ENCODE measurements around the gene FAM3B.
"Not testable (repeated sequence)": the region's sequence is repeated elsewhere in the genome, so short reads cannot be mapped to it uniquely, and the experiment has no call there.

Gene FAM3B, protein sequence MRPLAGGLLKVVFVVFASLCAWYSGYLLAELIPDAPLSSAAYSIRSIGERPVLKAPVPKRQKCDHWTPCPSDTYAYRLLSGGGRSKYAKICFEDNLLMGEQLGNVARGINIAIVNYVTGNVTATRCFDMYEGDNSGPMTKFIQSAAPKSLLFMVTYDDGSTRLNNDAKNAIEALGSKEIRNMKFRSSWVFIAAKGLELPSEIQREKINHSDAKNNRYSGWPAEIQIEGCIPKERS

DNA sequence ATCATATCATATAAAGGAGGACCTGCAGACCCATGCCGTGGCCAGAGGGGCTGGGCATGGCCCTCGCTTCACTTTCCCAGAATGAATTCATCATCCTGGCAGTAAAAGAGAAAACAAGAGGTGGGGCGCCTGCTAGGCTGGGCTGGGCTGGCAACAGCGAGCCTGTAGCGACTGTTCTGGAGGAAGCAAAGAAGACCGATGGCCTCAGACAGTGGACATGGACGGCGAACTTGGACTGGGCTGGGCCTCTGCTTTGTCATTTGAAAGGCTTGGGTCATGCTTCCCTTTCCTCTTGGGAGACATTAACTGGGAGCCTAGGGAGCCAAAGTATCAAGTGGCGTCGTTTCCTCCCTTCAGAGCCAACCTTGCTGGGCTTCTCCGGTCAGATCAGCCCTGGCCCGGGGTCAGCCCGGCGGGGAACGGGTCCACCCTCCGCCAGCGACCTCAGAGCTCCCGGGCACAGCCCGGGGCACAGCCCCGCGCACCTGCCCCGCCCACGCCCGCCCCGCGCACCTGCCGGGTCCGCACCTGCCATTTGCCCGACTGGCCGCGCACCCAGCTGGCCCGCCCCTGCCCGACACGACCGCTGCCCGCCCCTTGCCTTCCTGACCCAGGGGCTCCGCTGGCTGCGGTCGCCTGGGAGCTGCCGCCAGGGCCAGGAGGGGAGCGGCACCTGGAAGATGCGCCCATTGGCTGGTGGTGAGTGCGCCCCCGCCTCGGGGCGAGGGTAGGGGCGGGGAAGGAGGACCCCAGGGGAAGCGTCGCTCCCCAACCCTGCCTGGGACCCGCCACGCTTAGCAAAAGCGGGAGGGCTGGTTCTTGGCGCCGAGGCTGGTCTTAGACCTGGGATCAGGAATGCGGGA is at the start of gene FAM3B:
FAM3B (plus strand) TSS at position 602 of the 863 bp plus-strand sequence; CDS start at position 681, 79 bp downstream.
- peak within 1 kb of the TSS; percentile 34 for H3K4me3 ChIP-seq (ENCODE audit: low read depth, low read length)

DNA sequence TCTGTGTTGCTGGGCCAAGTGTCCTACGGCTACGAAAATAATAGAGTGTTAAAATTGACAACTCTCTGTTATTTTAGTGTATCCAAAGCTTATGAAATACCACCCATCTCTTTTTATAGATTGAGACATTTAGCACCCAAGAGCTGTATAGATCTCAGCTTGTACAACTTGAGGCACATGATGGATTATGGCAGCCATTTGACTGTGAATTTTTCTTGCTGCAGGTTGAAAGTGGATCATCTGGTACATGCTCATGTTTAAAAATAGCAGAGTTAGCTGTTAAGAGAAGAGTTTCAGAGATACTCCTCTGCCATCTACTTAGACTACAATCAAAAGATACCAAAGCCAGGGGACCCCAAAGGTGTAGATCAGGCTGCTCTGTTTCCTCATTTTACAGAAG is 49.3 kb upstream of the FAM3B start:
- H3K4me3 ChIP-seq (ENCODE audit: low read depth, low read length), result no peak overlapping the region

DNA sequence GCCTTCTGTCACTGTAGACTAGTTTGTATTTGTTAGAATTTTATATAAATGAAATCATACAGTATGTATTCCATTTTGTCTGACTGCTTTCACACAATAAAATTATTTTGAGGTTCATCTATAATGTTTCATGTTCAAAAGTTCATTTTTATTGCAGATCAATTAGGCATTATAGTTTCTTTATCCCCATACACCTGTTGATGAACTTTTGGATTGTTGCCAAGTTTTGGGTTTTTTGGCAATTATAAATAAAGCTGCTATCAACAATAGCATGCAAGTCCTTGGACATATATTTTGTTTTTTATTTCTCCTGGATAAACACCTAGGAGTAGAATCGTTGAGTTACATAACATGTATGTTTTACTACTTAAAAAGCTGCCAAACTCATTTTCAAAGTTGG is 47.1 kb upstream of the FAM3B start:
- no peak overlapping the region for H3K4me3 ChIP-seq (ENCODE audit: low read depth, low read length)

DNA sequence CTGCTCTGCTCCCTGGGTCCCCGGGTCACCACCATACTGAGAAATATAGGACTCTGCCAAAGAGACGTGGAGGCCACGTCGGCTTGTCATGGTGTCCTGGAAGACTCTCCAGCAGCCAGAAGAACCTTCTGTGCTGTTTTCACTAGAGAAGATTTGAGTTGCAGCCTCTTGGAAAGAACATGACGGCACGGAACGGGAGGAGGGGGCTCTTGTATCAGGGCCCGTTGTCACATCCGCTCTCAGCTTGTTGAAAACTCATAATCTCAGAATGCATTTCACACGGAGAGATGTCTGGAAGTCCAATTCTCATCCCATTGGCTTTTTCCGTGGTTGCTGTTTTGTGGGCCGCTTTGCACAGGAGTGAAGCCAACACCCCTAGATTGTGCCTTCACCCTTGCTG is 39.4 kb upstream of the FAM3B start:
- H3K4me3 ChIP-seq (ENCODE audit: low read depth, low read length), result no peak overlapping the region

DNA sequence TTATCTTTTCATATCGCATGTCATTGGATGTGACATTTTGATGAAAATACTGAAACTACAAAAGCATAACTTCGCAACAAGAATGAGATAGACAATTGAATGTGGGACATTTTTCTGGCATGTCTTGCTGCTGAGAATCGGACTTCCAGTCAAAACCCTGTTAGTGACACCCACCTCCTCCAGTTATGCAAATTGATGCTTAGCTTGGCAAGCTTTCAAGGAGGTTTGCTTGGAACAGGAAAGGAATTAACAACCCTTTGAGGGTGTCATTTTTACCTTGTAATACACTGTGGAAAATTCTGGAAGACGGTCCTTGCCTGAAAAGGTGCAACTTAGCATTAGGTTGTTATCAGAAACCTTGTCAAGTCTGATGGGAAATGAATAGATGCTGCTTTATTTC is 38.8 kb upstream of the FAM3B start:
- no peak overlapping the region for H3K4me3 ChIP-seq (ENCODE audit: low read depth, low read length)

DNA sequence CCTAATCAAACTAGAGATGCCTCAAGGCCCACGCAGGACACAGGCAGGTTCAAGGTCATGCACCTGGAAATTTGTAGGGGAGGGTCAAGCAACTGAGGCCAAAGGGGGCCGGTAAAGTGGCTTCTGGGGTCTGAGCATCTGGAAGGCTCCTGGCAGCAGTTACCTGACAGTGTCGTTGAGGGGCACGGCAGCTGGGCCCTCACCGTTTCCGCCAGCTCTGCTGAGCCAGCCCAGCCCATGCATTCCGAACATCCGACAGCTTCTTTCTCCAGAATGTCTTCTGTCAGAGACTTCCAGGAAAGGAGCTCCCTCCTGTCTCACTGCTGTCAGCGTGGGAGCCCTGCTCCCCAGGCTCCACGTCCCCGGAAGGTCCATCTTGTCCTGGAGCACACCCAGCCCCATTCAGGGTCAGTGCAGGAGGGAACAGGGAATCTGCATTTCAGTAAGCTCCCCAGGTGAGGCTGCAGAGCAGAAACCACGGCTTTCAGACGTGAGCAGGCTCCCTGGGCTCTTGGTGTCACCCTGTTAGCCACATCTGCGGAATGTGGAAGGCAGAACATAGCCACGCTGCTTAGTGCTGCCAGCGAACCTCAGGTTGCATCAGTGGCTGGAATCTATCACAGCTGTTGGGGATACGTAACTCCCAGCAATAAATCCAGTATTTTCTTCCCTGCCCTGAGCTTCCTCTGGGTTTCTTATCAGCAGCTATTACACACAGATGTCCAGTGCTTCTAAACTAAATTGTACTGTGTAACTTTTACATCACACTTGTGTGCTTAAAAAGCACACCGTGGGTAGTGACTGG is 36.3 kb upstream of the FAM3B start:
- H3K4me3 ChIP-seq (ENCODE audit: low read depth, low read length), result no peak overlapping the region

DNA sequence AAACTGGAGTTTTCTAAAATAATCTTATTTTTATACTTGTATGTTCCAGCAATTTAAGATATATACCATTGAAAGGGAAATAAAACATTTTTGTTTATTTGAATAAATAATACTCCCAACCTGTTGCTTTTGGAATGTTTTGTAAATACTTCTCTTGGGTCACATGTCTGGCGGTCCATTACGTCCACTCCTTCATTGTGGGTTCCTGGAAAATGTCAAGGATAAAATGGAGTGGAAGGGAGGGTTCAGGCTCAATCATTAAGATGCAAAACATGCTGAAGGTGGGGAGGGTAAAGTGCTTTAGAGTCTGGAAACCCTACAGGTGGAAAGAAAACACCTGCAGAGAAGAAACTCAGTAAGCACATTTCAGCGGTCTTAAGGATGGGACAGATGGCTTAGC is 34.2 kb upstream of the FAM3B start:
- no peak overlapping the region for H3K4me3 ChIP-seq (ENCODE audit: low read depth, low read length)

DNA sequence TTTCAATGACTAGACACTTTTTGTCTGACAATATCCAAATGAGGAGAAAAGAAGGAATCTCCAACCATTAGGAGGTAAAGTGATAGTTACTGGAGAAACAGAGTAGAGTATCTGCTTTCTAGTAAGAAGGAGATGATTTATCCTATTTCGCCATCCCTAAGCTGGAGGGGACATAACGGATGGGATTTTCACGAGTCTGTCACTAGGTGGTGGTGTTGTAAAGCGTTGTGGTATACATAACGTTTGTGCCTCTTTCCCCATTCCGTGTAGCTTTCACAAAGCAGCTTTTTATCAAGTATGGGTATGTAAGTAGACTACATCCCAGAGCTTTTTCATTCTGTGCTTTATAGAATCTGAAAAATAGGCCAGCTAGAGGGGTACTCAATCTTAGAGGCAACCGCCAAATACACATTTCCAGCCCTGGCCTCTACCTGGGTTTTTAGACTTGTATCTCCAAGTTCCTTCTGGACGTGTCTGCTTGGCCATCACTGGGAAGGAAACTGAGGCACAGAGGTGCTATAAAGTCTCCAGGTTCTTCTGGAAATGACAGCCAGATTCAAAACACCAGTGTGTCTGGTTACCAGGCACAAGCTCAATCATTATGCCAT is 33.3 kb upstream of the FAM3B start:
- no peak overlapping the region for H3K4me3 ChIP-seq (ENCODE audit: low read depth, low read length)

DNA sequence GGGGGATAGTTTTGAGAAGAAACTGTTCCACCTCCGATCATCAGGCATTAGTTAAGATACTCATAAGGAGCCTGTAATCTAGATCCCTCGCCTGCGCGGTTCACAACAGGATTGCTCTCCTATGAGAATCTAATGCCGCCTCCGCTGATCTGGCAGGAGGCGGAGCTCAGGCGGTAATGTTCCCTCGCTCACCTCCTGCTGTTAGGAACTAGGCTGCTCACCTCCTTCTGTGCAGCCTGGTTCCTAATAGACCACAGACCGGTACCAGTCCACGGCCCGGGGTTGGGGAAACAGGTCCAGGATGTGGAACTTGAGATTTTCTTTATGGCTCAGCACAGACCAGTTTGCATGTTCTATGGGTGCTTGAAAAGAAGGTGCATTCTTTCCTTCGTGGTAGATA is 27.2 kb upstream of the FAM3B start:
- H3K4me3 ChIP-seq (ENCODE audit: low read depth, low read length), result no peak overlapping the region

DNA sequence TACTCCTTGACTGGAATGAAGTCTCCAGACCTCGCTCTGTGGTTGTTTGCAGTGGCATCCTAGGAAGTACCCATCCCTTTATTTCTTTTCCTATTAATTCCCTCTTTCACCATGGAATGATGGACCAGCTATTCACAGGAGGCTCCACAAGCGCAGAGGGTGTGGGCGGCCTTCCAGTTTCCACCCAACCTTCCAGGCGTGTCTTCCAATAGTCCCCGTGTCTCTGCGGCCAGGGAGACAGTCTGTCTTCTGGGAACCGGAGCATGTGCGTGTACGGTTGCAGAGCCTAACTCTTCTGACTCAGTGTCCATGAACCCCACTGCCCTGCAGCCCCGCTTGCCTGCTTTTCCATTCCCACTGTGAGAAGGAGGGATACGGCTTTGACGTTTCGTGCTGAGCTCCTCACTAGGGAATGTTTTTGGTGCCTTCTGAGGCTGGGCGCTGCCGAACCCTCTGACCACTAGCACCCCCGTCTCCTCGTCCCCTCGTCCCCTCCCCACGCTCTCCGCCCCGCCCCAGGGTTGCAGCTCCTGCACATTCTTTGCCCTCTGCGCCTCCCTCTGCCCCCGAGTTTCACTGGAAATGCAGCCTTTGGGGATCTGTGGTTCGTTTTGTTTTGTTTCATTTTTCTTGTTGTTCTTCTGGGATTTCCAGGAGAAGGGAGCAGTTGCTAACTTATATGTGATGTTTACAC is 26.3 kb upstream of the FAM3B start:
- no peak overlapping the region for H3K4me3 ChIP-seq (ENCODE audit: low read depth, low read length)

DNA sequence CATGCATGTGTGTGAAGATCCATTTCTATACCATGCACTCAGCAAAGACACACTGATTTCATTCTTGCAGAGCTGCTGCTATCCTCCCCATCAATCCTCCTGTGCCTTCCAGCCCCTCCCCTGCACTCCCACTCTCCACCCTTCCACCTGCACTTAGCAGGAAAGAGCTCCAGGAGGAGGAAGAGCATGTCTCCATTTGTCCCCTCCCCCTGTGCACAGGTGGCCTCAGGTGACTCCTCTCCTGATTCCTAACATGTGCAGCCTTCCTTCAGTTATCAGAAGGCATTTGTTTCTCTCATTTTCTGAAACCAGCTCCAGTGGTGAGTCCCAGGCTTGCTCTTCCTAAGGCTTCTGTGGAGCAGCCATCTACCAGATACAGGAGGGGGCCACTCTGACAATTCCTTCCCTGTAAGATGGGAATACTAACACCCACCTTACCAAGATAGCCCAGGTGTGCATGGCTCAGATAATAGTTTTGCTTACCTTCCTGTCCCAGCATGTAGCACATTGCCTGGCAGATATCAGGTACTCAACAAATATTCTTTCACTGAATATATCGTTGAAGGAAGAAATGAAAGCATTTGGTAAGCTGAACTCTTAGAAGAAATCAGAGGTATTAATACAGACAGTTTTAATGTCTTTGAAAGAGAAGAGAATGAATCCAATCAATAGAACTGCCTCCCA is 21.9 kb upstream of the FAM3B start:
- no peak overlapping the region for H3K4me3 ChIP-seq (ENCODE audit: low read depth, low read length)

DNA sequence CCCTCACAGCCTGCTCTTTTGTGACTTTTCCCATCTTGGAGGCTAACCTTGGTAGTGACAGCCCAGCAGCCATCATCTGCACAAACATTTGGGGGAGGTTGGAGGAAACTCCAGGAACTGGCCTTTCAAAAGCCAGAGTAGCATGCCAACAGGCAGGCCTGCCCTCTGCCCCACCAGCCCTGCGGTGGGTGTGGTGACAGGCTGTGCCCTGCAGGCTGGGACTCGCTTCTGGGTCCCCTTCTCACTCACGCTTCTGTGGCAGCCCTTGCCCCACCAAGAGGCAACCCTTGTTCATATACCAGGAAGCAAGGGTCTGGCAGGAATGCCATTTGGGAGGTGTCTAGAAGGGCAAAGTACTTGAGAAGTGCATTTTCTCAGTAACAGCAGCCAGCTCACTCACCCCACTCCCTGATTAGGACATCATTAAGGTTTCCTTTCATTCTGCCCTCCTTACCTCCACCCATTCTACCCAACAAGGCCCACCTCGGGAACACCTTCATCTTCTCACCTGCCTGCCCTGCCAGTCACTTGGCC is 20.8 kb upstream of the FAM3B start:
- no peak overlapping the region for H3K4me3 ChIP-seq (ENCODE audit: low read depth, low read length)

DNA sequence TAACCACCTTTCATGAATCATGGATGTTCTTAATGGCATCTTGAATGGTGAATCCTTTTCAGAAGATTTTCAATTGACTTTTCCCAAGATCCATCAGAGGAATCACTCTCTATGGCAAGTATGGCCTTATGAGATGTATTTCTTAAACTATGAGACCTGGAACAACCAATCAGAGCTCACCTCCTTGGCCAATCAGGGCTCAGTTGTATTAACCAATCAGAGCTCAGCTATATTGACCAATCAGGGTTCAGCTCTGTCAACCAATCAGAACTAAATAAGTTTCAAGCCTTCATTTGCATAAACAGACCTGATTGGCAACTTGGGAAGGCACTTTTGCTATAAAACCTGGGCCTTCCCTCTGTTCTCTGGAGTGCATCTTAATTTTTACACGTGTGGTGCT is 13.6 kb upstream of the FAM3B start:
- no peak overlapping the region for H3K4me3 ChIP-seq (ENCODE audit: low read depth, low read length)

DNA sequence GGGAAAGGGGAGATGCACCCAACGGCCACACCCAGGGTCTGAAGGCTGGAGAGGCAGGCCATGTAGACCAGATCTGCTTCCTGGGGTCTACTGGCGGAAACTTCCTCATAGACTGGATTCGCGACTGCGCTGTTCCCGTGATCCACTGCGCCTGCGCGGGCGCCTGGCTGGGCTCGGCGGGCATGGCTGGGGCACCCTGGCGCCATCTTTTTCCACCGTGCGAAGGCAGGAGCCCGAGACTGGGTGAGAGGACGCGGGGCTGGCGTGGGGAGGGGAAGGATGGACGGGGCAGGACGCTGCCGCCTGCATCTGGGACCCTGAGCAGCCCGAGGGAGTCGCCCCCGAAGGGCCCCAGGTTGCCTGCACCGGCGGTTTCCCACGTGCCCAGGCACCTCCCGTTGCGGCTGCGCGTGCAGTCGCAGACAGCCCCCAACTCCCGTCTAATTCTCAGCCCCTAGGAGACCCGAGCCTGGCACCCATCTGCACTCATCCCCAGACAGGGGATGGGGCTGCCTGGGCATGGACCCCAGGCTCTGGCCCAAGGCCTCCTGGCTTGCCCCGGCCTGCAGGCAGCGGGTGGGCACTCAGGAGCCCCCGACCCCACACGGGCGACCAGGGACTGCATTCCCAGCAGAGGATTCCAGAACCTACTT is 12.4 kb upstream of the FAM3B start:
- no peak overlapping the region for H3K4me3 ChIP-seq (ENCODE audit: low read depth, low read length)

DNA sequence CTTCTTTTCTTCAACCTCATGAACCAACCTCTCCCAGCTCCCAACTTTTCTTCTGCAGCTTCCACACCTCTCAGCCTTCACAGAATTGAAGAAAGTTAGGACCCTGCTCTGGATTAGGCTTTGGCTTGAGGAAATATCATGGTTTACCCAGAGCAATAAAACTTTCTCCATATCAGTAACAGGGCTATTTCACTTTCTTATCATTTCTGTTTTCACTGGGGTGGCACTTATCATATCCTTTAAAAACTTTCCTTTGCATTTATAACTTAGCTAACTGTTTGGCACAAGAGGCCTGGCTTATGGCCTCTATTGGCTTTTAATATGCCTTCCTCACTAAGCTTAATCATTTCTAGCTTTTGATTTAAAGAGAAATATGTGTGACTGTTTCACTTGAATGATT is 9.4 kb upstream of the FAM3B start:
- H3K4me3 ChIP-seq (ENCODE audit: low read depth, low read length), result no peak overlapping the region

DNA sequence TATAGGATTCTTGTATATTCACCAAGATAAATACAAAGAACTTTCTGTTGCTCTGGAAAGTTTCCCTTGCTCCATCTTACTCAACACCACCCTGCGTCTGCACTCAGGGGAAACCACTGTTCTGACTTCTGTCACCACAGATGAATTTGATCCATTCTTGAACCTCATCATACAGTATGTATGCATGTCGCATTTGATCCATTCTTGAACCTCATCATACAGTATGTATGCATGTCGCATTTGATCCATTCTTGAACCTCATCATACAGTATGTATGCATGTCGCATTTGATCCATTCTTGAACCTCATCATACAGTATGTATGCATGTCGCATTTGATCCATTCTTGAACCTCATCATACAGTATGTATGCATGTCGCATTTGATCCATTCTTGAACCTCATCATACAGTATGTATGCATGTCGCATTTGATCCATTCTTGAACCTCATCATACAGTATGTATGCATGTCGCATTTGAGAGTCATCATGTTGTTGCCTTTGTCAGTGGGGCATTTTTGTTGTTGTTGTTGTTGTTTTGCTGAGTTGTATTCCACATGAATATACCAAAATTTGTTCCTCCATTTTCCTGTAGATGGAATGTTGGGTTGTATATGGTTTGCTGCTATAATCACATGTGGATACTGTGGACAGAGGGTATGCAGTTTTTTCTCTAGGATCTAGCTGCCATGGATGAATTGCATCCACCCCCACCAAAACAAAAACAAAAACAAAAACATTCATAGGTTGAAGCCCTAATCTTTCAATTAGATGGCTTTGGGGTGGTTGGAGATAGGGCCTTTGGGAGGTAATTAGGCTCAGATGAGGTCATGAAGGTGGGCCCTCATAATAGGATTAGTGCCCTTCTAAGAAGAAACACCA is 3.1 kb upstream of the FAM3B start:
- not testable (repeated sequence) for H3K4me3 ChIP-seq (ENCODE audit: low read depth, low read length)

DNA sequence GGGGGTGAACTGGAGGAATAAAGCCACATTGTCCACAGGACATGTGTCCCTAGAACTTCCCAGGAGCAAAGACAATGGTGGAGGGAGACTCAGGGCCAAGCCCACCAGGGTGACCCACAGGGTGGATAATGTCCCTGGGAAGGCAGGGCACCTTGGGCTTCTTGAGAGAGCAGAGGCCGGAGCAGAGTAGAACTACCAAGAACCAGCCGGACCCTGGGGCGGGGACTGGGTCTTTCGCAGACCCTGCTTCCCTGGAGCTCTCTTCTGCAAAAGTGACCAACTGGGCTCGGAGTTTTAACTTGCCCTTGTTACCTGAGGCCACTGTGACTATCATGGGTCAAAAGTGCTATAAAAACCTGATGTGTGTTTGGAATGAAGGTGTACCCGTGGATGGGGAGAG is 875 bp upstream of the FAM3B start:
- H3K4me3 ChIP-seq (ENCODE audit: low read depth, low read length), result no peak overlapping the region

DNA sequence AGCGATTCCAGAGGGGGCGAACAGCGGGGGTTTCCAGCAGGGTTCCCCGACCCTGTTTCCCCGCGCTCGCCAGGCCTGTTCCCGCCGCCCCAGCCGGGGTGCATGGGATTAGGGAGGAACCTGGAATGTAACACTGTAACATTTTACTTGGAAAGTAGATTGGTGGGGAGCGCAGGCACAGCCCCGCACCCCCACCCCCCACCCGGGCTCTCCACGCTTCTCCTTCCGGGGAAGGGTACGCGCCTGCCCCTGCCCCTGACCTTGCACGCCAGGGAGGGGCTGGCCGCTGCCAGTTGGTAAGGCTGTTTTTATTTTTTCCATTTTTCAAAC is 427 bp downstream of the FAM3B start:
- H3K4me3 ChIP-seq (ENCODE audit: low read depth, low read length), result peak overlapping the region; percentile 34

DNA sequence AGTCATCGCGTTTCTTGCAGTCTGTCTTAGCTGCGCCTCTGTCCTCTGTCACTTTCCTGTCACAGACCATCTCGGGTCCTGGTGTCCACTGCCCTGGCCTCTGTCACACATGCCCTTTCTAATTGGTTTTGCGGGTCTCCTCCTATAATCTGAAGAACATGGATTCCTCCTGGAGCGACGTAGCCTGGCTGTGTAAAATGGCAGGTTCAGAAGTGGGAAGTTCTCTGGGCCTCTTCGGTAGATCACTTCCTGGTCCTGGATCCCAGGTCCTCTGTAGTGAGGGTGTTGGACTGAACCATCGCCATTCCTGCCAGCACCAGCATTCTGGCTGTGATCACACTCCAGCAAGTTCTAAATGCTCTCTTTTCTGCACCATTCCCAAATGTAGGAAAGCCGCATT is 857 bp downstream of the FAM3B start:
- H3K4me3 ChIP-seq (ENCODE audit: low read depth, low read length), result peak overlapping the region; percentile 34
